CD4-positive, alpha-beta T cell treated with Interleukin-4 for 1 hour (primary cell): ENCODE data around the gene PNMA1.

Experiments used
- DNase-seq, 2 donors: peaks; one replicate each; pipeline ENCODE4 v3.0.0-alpha.2; 2020 to 2022

The PNMA1 gene

DNA sequence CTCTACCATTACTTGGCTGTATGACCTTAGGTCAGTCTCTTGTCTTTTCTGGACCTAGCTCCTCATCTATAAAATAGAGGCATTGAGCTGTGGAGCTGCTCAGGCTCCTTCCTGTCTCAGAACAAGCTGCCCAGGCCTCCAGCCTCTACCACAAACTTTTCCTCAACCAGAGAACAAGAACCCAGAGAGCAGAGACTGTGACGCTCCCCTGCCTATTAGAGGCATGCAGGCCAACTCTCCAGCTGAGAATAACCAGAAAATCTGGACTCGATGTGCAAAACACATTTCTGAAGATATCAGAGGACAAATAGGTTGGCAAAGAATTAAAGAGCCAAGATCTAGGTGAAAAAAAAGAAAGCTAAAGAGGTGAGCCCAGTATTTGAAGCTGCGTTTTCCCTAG, 17.8 kb upstream of the PNMA1 start:
- DNase-seq: no peak

DNA sequence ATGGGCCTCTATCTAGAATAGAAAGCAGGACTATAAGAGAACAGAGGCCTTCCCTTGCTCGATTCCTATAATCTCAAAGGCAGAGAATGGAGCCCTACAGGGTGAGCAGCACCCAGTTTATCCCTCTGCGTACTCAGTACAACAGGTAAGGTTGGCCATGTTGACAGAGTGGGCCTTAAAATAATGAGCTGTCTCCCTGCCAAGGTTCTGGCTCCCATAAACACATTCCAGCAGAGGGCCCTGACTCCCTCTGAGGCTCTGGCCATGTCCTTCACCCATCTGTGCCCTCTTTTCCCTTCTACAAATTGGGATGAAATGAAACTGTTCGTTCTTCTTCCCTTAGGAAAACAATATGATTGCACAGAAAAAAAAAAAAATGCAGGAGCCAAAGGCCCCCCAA, 16.9 kb upstream of the PNMA1 start:
- DNase-seq: no peak

DNA sequence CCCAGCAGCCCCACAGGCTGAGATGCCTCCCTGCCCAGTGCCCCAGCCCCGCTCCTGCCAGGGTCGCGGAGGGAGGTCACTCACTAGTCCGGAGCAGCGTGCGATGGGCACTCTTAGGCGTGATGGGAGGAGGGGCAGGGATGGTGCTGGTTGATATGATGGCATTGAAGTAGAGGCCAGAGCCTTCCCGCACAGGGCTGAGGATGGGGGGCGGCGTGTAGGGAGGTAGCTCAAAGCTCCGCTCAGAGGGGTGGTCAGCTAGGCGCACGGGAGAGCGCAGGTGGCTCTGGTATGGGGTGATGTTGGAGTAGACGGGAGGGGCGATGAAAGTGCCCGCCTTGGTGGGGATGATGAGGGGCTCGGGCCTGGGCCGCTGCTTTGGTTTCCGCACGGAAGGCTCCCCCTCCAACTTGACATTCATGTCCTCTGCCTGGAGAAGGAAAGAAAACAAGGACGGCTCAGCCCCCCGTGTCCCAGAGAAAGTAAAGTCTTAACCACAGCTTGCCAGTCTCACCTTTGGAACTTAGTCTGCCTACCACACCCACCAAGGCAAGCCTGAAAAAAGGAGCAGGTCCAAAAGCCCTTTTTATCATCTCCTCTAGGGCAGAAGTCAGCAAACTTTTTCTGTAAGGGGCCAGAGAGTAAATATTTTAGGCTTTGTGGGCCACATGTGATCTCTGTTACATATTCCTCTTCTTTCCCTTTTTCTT, 15.5 kb upstream of the PNMA1 start:
- DNase-seq: no peak

DNA sequence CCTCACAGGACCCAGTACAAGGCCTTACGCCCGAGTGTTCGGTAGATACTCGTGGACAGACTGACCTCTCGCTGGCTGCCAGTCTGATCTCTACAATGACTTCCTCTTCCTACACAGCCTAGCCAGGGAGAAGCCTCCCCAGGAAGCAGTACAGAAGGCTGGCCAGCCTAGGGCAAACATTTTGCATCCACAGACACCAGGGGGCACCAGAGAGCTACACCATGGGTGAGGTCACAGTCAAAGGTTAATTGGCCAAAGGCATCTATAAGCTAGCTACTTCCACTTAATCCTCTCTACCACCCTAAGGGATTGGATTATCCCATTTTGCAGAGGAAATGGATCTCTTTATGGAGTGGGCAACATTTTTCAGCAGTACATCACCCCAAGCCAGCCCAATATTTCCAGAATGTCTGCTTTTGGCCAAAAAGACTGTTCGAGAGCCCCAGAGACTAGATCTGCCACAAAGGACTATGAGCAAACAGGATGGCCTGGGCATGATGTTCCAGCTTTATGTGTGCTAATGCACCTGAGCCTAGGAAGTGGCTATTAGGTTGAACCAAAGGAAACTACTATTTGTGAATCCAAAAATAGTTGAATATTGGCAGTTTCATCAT, 14.6 kb upstream of the PNMA1 start:
- DNase-seq: peak; percentile 86 to 87

DNA sequence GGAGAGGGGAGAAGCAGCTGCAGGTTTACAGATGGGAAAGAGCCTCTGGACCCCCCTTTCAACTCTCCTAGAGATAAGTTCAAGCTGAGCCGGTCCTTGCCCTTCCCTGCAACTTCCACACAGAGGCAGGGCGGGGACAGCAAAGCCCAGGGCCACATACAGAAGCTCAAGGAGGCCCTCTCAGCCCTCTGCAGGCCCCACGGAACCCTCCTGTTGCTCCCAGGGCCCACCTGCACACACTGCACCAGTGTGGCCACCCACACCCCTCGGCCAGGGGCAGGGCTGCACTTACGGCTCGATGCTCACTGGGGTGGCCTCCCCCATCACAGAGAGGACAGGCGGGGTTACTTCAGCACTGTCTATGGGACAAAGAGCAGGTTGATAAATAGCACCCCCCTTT, 13.0 kb upstream of the PNMA1 start:
- no peak for DNase-seq

DNA sequence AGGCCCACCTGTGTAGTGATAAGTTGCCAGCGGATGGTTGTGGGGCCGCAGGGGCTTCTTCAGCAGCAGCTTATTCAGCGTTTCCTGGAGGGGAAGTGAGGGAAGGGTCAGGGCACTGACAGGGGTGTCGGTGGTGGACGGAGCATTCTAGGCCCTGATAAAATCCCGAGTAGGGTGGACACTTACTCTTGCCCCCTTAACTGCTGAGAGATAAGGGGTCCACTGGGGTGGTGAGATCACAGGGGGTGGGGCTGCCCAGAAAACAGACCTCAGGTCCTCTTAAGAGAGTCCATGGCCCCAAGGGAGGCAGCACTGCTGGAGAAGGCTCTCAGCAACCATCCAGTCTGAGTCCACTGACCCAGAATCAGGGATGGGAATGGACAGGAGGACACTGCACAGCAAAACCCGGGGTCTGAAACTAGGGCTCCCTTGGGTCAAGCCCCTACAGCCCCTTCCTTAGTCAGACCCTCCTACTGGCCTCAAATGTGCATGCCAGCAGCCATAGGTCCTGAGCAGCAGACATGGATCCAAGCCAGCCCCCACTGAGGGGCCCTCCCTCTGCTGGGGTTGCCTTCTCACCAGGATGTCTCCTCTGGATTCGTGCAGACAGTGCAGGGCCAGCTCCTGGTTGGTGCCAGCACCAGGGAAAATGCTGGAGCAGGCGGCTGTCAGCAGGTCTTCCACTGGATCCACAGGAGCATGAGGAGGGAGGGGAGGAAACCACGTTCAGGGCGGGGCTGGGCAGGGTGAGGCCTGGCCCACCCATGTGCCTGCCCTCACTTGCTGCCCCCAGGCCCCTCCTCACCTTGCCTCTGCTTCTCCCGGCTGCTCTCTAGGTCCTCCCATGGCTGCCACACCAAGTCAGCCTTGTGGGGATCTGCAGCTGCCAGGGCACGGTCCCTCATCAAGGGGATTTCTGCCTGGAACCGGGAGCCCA, 12.1 kb upstream of the PNMA1 start:
- DNase-seq: no peak

DNA sequence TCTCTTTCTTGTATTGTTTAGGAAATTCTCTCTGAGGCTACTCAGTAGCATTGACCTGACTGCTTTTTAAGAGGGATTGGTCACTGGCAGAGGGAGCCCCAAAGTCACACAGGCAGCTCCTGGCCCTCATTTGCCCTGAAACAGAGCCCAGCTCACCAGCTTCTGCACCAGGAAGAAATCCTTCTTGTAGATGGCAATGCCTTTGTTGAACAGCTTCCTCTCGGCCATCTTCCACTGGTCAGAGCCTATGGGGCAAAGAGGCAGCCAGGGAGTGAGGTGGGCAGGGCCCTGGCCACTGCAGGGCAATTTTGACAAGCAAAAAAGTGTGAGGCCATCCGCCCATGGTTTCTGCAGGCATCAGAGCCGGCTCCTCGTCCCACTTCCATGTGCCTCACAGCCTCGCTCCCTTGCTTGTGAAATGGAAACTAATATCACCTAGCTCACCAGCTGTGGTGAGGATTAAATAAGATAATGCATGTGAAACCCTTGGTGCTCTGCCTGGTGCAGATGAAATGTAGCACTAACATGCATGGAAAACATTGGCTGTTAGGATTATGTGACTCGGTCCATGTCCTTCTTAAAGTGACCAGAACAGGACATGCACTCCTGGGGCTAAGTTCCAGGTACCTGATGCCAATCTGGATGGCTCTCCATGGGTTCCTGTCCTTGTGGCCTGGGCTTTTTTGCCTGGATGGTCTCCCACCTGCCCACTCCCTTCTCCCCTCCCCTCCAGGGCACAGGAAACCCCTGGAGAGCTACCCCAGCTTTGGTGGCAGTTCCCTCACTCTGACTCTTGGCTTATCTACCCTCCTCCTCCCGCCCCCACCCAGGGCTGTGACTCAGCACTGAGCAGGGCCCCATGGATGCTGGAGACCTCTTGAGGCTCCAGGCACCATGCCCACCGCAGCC, 11.2 kb upstream of the PNMA1 start:
- no peak for DNase-seq

DNA sequence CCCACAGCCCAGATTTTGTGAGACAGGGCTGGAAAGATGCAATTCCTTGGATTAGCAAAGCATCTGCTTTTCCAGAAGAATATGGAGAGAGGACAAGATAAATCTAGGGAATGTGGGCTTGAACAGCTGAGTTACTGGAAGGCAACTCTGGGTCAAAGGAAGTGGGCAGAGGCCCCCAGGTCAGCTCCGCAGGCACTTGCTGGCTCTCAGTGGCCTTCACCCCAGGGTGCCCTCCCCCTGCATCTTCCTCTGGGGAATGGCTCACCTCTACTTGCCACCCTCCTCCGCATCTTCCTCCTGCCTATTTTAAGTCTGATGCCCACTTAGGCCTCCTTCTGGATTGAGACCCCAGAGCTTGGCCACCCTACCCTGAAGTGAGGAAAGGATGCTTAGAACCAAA, 10.5 kb upstream of the PNMA1 start:
- no peak for DNase-seq

DNA sequence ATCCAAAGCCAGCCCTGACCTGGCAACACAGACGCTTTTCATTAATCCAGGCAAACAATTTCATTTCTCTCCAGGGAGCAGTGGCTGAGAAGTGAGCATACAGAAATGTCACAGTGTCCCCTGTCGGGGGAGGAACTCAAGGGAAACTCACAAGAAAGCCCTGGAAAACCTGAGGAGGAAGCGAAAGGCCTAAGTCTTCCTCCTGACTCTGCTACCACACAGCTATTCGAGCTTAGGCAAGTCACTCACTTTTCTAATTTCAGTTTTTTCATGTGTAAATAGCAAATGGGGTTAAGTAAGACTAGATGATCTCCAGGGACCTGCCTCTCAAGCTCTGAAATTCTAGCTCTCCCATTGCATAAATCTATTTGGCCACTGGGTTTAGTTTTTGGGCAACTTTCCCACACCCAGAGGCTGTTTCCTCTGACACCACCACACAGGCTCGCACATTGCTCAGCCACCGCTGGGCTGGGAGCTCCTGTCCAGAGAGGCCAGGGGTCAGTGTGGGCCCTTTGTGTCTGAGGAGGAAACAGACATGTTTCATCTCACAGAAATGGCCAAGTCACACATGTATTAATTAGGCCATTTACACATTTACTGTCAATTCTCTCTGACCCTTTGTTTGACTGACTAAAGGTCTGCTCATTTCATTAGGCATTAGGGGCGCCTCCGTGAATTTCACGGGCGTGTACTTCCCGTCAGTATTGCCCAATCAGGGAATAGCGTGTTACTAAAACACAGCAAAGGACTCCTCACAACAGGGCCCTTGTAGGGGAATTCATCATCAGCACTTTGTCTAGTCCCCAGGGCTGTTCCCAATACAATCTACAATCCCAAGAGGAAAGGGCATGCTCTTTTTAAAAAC, 9.8 kb upstream of the PNMA1 start:
- DNase-seq: no peak

DNA sequence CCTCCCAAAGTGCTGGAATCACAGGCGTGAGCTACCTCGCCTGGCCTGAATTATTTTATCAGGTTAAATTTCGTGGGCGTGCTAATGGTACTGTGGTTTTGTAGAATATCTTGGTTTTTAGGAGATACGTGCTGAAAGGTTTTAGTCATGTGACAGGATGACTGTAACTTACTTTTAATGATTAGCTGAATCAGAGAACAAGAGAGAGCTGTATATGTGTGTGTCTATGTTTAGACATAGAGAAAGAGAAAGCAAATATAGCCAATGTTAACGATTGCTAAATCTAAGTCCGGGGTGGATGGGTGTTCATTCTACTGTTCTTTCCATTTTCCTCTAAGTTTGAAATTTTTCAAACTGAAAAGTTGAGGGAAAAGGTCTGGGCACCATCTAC, 9.2 kb upstream of the PNMA1 start:
- peak in 1 of 2 donors; percentile 42 for DNase-seq

DNA sequence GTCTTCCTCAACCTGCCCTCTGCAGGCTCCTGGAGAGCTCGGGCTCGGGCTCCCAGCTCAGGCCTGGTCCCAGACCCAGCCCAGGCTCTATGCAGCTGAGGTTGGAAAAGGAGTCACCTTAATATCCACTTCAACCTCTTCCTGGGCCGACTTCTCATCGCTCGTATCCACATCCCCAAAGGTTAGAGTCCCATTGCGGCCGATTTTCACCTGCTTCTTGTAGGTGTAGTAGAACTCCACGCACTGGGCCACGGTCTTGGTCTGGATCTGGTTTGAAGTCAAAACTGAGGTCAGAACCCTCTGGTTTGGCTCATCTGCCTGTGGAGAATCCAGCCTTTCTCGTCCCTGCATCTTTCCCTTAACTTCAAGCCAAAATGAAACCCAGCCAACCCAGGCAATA, 8.4 kb upstream of the PNMA1 start:
- DNase-seq: no peak

DNA sequence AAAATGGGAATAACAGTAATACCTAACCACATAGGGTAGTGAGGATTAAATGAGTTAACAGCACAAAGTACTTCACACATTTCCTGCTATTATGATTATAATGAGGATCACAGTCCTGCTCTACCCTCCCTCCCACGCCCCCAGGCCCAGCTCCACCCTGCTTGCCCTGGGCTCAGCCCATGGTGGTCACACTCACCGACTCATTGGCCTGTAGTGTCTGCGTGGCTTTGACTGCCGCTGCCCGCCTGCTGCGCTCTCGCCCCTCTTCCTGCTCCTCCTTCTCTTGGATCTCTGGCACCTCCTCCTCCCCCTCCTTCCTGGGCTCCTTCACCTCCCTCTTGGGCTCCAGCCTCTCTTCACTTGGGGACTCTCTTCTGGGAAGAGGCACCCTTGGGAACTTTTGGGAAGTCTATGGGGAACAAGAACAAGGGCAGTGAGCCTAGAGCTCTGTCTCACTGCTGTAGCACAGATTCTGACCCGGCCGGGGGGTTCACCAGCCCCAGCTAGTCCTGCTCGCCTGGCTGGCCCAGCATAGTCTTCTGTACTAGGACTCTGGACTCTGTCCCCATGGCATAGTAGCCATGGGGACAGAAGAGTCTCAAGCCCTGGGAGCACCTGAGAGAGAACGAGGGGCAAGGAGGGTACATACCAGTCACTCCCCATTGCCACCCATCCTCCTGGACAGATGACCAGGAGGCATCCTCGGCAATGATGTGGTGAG, 7.1 kb upstream of the PNMA1 start:
- no peak for DNase-seq

DNA sequence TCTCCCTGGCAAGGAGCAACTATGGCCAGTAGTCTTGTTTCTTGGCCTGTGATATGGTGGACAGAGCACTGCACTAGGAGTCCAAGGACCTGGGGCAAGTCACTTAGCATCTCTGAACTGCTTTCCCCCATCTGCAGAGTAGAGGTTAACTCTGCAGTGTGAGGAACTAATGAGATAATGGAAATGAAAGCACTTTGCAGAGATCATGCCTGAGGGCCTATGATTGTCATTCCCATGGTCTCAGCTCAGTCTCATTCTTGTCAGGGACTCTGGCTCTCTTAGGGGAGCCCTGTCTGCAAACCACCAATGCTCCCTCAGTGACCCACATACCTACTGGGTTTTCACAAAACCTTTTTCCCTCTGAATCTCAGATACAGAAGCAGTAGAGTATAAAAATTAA, 6.5 kb upstream of the PNMA1 start:
- DNase-seq: no peak

DNA sequence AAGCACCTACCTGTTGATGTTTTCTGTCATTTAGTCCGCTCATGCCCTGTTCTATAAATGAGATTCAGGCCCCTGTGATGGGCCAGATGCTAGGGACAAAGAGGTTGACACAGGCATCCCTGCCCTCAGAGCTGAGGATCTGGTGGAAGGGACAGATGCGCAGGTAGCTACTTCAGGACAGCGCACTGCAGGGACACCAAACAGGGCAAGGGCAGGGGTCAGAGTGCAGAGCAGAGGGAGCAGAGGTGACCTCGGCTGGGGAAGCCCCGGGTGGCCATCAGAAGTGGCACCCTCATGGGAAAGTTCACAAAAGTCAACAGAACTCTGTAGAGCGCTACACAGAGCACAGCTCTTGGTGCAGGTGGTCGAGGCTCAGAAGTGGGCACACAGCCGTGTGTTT, 5.6 kb upstream of the PNMA1 start:
- DNase-seq: no peak

DNA sequence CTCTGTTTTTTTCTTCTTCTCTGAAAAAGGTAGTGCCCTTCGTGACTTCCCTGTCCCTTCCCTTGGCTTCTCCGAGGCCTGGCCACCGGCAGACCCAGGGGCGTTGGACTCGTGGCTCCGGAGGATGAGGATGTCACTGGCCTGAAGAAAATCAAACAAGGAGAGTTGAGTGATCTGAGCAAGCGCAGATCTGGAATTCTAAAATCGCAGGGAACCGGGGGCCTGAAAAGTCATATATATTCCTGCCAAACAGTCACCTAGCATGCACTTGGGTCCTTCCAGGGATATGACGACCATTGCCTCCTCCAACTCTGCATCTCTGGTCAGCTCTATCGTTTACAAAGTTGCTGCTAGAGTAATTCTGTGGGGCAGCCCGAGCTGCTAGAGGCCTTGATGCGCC, 5.2 kb upstream of the PNMA1 start:
- no peak for DNase-seq

DNA sequence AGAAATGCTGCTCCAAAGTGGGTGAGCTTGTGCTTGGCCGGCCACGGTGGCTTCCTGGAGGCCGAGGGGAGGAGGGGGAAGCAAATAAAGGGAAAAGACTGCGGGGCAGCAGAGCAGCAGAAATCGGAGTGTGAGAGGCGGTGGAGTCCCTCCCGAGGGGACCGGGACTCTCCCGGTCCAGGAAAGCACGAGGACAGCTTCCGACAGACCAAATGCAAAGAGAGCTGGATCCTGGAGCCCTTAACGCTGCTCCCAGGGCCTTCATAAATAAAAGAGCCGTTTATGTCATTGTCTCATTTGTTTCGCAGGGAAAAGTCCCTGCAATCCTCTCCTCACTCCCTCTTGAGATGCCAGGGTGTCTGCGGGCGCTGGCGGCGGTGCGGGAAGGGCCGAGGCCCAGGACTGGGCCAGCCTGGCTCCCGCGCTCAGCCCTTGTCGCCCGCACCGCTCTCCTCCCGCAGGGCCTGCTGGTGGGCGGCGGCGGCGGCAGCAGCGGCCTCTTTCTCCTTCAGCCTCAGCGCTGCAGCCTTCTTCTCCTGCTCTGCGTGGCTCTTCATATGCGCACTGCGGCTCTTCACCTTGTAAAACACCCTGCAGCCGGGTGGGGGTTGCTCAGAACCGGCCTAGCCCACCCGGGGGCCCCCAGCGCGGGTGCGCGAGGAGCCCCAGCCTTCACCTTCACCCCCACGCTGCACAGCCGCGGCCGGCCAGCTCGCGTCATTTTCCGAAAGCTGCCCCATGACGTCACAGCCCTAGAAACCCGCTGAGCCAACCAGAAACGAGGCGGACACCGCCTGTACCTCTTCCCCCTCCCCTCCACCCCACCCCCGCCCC, 4.5 kb upstream of the PNMA1 start:
- no peak for DNase-seq

DNA sequence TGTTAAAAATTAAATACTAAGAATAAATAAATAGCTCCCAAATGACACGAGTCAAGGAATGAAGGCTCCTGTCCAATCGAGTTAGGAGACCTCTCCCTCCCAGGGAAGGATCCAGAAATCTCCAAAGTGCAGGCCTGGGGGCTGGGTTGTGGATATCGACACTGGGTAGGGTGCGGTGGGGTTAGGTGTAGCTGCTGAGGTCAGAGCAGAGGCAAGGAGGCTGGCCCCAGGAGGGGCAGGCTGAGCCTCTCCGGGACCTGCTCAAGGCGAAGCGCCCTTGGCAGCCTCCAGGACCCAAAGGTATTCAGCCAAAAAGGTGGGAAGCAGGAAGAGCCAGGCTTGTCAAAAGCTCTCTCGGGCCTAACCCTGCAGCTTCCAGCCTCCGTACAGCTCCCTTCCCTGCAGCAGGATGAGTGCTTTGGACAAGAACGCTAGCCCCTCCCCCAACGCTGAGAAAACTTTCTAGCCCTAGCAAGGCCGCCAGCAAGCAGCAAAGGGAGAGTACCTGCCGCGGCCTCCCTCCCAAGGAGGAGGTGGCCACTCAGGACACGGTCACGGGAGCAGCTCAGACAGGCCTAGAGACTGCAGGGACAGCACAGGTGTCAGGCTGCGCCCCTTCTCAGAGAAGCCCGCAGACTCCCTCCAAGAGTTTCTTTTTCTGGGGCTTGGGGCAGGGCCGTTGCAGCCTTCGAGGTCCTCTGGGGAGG, 3.7 kb upstream of the PNMA1 start:
- DNase-seq: no peak

DNA sequence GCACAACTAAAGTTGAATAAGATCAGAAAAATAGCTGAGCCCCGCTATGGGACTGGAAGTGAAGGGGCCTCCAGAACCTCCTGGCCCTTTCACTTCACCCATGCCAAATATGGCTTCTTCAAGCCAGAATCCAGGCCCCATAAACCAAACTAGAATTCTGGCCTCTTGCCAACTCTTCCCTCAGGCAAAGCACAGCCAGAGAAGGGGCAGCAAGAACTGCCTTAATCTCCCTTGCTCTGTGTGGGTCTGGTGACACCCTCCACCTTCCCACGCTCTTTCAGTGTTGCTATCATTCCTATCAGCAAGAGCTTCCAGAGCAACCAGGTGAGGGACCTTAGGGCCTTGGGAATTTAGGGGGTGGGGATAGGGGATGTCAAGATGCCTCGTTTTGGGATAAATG, 3.1 kb upstream of the PNMA1 start:
- DNase-seq: no peak

DNA sequence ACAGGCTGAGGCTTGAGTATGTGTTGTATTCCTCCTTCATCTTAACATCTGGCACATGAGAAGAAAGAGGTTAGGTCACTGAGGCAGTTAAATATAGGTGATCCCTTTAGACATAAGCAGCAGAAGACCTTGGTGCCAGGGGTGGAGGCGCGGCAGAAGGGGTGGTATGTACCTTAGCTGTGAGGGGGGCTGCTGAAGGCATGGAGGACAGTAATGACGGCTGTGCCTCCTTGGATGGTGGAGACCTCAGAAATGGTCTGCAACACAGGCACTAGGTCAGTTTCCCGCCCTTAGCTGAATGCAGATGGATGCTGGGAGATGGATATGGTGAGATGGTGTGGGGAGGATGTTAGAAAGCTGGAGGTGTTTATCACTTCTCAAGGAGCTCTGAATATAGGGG, 1.5 kb upstream of the PNMA1 start:
- DNase-seq: no peak

DNA sequence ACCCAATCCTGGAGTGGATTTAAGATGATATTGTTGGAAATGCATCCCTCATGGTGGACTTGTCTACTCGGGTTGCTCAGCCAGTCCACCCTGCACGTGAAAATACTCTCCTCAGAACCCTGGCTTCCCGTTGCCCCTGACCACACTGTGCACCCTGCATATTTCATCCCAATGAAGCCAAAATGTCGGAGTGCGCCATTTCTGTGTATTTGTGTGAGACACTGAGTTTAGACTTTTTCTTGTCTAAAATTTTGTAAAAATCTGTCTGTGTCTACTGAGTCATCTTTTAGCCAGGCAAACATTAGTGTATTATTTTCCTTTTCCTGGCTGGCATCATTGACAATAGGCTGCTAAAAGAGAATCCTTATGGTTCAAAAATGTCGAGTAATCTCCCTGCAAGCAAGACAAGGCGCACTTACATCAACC, 485 bp upstream of the PNMA1 start:
- DNase-seq: no peak
